Panc1 (cell line): ENCODE measurements around the gene PRPSAP2. TPM values are rescaled to one million over a fixed set of nuclear protein-coding genes. Genes with fewer than 3 reads are reported as not detected.

Experiments used
- ATAC-seq: fragments of 200-7000 bp; cut with Tn5 transposase; 2 replicates; pipeline ENCODE4 v1.9.1; 2020; ENCODE audit warnings: mild to moderate bottlenecking, moderate library complexity
- BruUV-seq: library from RNA; stranded (reverse); fragments of 400-500 nt; replicated peaks from 2 replicates; lab custom pipeline; 2021; lab: Mats Ljungman, UMichigan
- CTCF ChIA-PET: fragments of 300-600 bp; sonication (Branson Sonifier 250); formaldehyde crosslinking; loops from one replicate; lab custom pipeline; 2022; ENCODE audit warnings: antibody characterized with exemption; lab: Charles Lee
- POLR2A ChIA-PET: fragments of 300-600 bp; sonication (Branson Sonifier 250); formaldehyde crosslinking; loops from one replicate; lab custom pipeline; 2022; ENCODE audit warnings: antibody characterized with exemption; lab: Charles Lee
- DNase-seq: peaks from one replicate; pipeline ENCODE4 v3.0.0-alpha.2; 2010; ENCODE audit warnings: low read depth, low spot score
- H3K27ac ChIP-seq: 2 replicates; pipeline ENCODE4 v1.5.1; 2011; ENCODE audit warnings: mild to moderate bottlenecking, low read length, inconsistent platforms
- H3K27me3 ChIP-seq: fragments of 200-500 bp; sonication (Bioruptor generic); 2 replicates; pipeline ENCODE4 v1.6.0; 2014; ENCODE audit warnings: low read length, inconsistent platforms; ENCODE audit not compliant: control insufficient read depth, insufficient read depth
- H3K36me3 ChIP-seq: fragments of 200-500 bp; sonication (Bioruptor generic); 2 replicates; pipeline ENCODE4 v1.5.1; 2014; ENCODE audit warnings: inconsistent platforms, mild to moderate bottlenecking, low read length, moderate library complexity; ENCODE audit not compliant: control insufficient read depth, insufficient read depth
- H3K4me1 ChIP-seq: 2 replicates; pipeline ENCODE4 v1.5.1; 2011; ENCODE audit warnings: inconsistent platforms, mild to moderate bottlenecking, low read length, moderate library complexity; ENCODE audit not compliant: control insufficient read depth, insufficient read depth
- H3K4me3 ChIP-seq, 2 experiments: 2 replicates each; pipeline ENCODE4 v1.5.1; 2011 to 2012; ENCODE audit warnings: low read depth in 2 of 2, low read length in 2 of 2, mild to moderate bottlenecking in 2 of 2, inconsistent platforms in 1 of 2, moderate library complexity in 1 of 2
- H3K9me3 ChIP-seq: fragments of 200-500 bp; sonication (Bioruptor generic); 2 replicates; pipeline ENCODE4 v1.5.1; 2014; ENCODE audit warnings: low read depth, mild to moderate bottlenecking, inconsistent platforms, low read length, moderate library complexity; ENCODE audit not compliant: control insufficient read depth, insufficient read depth
- CTCF ChIP-seq: fragments of 450-650 bp; IDR thresholded peaks from 2 replicates; pipeline ENCODE4 v1.5.1; 2017; ENCODE audit warnings: mild to moderate bottlenecking
- POLR2AphosphoS5 ChIP-seq: IDR thresholded peaks from 2 replicates; pipeline ENCODE4 v1.6.1; 2012; ENCODE audit warnings: mild to moderate bottlenecking, low read depth, low read length, moderate library complexity
- REST ChIP-seq, 2 experiments: IDR thresholded peaks; 2 replicates each; pipeline ENCODE4 v1.6.1; 2011 to 2012; ENCODE audit warnings: low read depth in 2 of 2, control low read depth in 1 of 2, low read length in 1 of 2, mild to moderate bottlenecking in 1 of 2, moderate library complexity in 1 of 2; ENCODE audit not compliant: insufficient read depth in 1 of 2
- SIN3A ChIP-seq: IDR thresholded peaks from 2 replicates; pipeline ENCODE4 v1.6.1; 2012; ENCODE audit warnings: low read depth, mild to moderate bottlenecking, low read length, moderate library complexity, borderline replicate concordance; ENCODE audit not compliant: insufficient read depth
- TCF7L2 ChIP-seq: IDR thresholded peaks from 2 replicates; pipeline ENCODE4 v1.6.1; 2011; ENCODE audit warnings: mild to moderate bottlenecking, low read depth, low read length, inconsistent platforms
- in situ Hi-C: cut with HindIII; loops from 2 replicates; pipeline ENCODE4 v1.10.0; 2016; ENCODE audit warnings: low sequenced_read_pairs, low pct_unique_long_range_greater_than_20kb
- intact Hi-C: fragments of 100-400 bp; cut with micrococcal nuclease; formaldehyde crosslinking; loops from one replicate; pipeline ENCODE4 v1.10.0; 2022; ENCODE audit not compliant: unreplicated experiment
- total RNA-seq: library from RNA; stranded (reverse); gene quantifications from one replicate; pipeline ENCODE4 v1.2.1, GENCODE V29; 2021; ENCODE audit not compliant: unreplicated experiment

Gene PRPSAP2
- total RNA-seq, 1 experiment from 2014 or later = 25.3 TPM

GRCh38 chr17:18967916-18968315 is 110.0 kb downstream of the PRPSAP2 start:
- H3K36me3 ChIP-seq = no peaks in the 10 kb centered on the region
- ChIA-PET POLR2A (no interaction called here), CTCF (interaction anchor here (0.7 kb wide), 1 partner anchor 17 kb away, joined by 4 read pairs; no protein-coding TSS in a partner anchor)
- no peak for DNase-seq
- no peak overlapping the region for H3K27ac ChIP-seq
- TF ChIP-seq SIN3A = no peak
- no peak for TF ChIP-seq REST (IDR thresholded peaks at IDR 0.05; ENCODE audit: insufficient read depth in 1 of 2, low read depth in 2 of 2, low read length in 1 of 2)
- no peak for TF ChIP-seq POLR2AphosphoS5
- TF ChIP-seq TCF7L2 = no peak
- TF ChIP-seq CTCF = no peak
- BruUV-seq = no TSS peak
- H3K9me3 ChIP-seq = no peaks in the 10 kb centered on the region
- peak; percentile 13; the same call in 1 of the 2 replicates for ATAC-seq
- H3K4me3 ChIP-seq = no peak overlapping the region
- intact Hi-C loops (no loop called here), in situ Hi-C loops (no loop called here)
- H3K4me1 ChIP-seq = peaks cover 4% of the 10 kb centered on the region; the same call in 1 of the 2 replicates
- H3K27me3 ChIP-seq = no peaks in the 10 kb centered on the region

GRCh38 chr17:18968345-18968744 is 110.4 kb downstream of the PRPSAP2 start:
- BruUV-seq = no TSS peak
- intact Hi-C loops = no loop called here
- TF ChIP-seq POLR2AphosphoS5 = no peak
- TF ChIP-seq TCF7L2 = no peak
- no peak for TF ChIP-seq SIN3A
- no peak for TF ChIP-seq REST (IDR thresholded peaks at IDR 0.05; ENCODE audit: insufficient read depth in 1 of 2, low read depth in 2 of 2, low read length in 1 of 2)
- TF ChIP-seq CTCF = no peak

More at GRCh38 chr17:18968345-18968744, 110.4 kb downstream of the PRPSAP2 start:
- H3K4me1 ChIP-seq = peaks cover 4% of the 10 kb centered on the region; the same call in 1 of the 2 replicates
- POLR2A ChIA-PET = no interaction called here
- H3K36me3 ChIP-seq = no peaks in the 10 kb centered on the region
- no peak overlapping the region for H3K4me3 ChIP-seq
- H3K27ac ChIP-seq = no peak overlapping the region
- CTCF ChIA-PET = interaction anchor here (0.7 kb wide), 1 partner anchor 17 kb away, joined by 4 read pairs; no protein-coding TSS in a partner anchor
- in situ Hi-C loops = no loop called here
- no peak for DNase-seq
- no peaks in the 10 kb centered on the region for H3K27me3 ChIP-seq
- H3K9me3 ChIP-seq = no peaks in the 10 kb centered on the region
- ATAC-seq = no peak
